Activated CD8-positive, alpha-beta memory T cell treated with anti-CD3 and anti-CD28 coated beads for 1 hour (primary cell): ENCODE results near the gene FBXW4.
"Not testable (repeated sequence)": the region's sequence is repeated elsewhere in the genome, so short reads cannot be mapped to it uniquely, and the experiment has no call there.

ENCODE experiments used
- DNase-seq, 2 donors: peaks; one replicate each; pipeline ENCODE4 v3.0.0-alpha.2; 2020; ENCODE audit warnings: low read depth in 1 of 2; ENCODE audit errors: extremely low read depth in 1 of 2

Gene FBXW4

DNA sequence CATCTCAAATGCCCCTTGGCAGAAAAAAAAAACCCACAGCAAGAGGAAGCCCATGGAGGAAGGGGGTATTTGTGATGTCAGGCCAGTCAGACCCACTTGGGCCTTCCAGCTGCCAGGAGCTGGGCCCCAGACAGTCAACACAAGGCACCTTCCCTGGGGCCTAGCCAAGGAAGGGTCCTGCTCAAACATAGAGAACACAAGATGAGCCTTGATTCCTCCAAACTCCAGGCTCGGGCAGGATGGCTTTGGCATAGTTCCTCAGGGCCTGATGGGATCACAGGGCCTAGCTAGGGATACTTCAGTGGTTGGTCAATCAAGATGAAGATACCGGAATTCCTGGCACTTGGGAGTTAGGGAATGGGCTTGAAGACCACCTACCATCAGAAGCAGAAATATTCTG lies 76.1 kb downstream of the FBXW4 start:
- no peak for DNase-seq

DNA sequence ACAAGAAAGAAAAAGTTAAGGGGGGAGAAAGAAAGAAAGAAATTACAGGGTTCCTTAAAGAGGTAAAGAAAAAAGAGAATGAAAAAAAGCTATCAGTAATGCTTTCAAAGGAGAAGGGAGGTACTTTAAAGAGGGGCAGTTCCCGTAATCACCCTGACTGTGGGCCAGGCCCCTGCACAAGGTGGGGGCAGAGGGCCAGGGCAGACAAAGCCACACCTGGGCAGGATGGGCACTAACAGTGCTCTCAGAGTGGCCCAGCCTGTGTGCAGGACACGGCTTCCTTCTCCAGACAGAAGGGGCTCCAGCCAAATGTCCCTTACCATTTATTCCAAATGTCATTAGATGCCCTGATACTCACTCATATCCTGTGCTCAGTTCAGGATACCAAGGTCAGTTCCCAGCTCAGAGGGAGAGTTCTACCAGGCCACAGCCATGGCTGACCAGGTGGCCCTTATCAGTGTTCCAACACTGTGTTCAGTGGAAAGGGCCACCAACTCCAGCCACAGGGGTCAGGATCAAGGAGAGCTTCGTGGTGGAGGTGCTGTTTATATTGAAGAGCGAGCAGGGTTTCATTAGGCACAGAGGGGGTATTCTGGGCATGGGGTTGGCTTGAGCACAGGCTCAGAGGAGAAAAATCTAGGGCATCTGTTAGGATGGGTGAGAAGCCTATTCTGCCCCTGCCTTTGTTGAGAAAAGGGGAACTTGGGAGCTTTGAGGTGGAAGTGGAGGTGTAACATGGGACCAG lies 77.0 kb downstream of the FBXW4 start:
- no peak for DNase-seq

DNA sequence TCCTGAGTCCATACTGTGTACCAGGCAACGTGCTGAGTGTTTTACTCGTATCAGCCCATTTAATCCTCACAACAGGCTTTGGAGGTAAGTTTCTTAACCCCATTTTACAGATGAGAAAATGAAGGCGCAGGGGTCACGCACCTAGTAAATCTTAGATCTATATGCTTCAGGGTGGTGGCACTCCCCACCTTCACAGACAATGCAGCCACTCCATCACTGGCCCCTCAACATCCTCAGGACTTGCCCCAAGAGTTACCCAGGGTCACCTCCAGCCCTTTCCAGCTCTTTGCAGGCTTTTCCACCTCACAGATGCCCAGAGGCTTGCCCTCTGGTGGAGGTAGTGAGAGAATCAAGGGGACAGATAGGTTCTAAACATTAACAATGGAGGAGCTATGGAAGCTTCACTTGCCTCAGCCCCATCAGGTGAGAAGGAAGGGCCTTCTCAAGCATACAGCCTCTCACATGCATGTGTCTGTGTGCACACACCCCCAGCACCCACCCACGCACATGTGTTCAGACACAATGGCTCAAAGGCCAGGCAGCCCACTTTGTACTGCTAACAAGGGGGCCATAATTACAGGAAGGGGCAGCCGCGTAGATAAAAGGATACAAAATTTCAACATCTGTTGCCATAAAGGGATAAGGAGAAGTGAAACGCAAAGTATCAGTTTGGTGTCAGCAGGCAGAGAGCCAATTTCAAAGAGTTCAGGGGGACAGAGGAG lies 77.7 kb downstream of the FBXW4 start:
- no peak for DNase-seq

DNA sequence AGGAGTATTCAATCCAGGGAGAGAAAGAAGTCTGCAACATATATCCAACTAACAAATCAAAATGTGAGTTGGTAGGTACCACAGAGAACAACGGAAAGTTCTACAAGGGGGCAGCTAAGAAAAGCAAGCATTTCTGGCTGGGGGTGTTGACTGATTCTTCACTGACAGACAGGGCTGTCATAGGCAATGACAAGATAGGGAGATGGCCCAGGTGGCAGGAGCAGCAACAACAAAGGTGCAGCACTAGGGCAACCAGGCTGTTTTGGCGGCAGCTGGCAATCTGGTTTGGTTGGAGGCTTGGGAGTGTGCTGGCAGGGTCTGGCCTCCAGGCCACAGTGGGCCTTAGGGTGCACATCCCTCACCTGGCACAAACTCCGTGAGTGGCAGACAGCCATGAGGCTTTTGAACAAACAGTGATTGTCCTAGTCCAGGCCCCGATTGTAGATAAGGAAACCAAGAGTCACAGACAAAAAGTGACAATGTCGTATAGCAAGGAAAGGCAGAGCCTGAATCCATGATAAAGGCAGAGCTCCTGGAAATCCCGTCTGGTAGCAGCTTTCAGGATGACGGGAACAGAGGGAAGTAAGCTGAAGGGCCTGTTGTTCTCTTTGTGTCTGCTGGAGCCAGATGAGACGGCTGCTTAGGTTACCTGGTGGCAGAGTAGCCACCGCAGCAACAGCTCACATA lies 78.4 kb downstream of the FBXW4 start:
- no peak for DNase-seq

DNA sequence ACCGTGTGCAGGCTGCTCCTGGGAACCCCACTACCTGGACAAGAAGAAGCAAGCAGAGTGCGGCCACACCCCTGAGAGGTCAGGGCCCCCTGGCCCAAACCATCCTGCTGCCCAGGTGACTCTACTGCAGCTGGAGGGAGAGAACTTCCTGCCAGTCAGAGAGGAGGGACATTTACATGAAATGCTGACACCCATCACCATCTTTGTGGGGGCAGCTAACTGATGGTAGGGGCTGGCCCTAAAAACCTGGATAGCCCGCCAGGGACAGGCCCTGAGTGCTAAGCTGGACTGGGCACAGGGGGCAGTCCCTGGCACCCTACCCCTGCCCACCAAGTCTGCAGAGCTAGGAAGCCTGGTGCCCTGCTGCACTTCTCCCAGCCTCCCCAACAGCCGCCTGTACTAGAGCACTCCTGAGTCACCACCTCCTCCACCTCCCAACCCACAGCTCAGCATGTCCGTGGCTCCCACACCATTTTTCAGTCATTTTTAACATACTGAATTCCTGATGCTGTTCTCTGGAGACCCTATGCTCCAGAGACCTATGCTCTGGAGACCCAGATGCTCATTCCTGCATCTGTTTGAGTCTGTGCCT lies 79.3 kb downstream of the FBXW4 start:
- no peak for DNase-seq

DNA sequence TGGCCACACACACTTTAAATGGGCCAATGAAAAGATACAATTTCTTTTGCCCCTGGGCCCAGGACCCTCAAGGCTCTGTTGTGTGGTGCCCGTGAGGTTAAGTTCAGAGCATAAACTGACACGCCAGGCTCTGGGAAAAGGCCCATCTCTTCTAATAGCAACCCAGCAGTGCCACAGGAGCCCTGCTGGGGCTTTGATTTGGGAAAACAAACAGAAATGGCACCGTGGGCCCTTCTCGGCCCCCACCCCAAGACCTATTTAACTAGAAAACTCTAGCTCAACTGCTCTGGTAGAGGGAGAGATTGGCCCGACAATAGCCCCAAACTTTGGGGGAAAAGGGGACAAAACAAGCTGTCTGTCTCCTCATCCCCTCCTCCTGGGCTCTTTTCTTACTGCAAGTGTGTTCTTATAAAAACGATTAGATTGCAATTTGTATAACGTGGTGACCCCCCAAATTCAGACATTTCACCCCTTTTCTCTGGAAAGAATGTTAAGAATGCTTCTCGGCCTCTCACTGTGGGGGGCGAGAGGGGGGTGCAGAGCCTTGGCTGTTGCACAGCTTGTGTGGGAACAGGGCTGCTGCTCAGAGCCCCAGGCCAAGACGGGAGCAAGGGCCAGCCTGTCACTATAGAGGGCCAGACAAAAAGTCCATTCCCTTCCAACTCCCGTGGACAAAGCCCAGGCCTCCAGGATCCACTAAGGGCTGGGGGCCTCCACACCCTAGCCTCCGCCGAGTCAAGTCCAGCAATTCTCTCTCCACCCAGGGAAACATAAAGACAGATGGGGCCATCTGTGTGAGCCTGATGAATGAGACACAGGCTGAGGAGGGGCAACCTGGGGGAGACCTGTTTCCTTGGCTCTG lies 80.1 kb downstream of the FBXW4 start:
- DNase-seq = no peak

DNA sequence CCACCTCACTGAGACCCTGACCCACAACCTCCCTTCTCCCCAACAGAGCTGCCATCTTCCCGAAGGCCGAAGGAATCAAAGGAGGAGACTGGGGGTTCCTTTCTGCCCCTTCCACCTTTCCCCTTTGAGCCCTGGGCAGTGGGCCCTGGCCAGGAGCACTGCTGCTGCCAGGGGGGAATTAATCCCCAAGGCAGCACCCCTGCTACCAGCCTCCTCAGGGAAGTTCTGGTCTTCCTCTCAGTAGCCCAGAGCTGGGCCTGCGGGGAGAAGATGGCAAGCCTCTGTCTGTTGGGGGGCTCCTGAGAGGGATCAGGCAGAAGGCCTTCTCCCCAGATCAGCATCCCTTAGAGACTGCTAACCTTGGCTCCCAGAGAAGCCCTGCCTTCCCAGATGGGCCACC lies 81.3 kb downstream of the FBXW4 start:
- DNase-seq = no peak

DNA sequence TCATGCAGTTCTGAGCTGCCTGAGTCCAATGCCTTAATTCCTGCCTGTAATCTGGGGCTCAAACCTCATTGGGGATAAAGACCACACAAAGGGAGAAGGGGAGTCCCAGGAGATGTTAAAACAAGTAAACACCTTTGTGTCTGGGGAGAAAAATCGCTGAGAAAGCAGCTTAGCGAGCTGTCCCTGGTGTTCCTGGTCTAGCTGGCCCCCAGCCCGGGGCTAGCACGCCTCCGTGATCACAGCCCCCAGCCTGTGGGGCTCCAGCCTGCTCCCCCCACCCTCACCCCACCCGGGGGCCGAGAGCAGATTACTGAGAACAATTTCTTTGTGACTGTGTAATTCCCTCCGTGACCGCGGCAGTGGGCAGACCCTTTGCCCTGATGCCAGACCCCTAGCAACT lies 82.1 kb downstream of the FBXW4 start:
- no peak for DNase-seq

DNA sequence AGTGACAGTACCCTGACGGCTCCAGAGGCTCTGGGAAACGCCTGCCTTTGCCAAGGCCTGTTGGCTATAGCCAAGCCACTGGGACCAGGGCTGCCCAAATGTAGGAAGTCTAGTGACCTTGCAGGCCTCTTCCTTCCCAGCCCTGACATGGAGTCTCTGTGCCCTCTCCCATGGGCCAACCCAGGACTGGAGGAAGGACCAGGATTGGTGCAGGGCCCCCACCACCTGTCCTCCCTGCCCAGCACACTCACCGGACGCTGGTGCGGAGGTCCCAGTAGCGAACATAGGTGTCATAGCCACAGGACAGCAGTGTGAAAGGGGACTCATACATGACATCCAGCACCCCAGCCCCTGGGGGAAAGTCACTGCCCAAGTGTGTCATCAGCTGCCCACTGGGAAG lies 82.9 kb downstream of the FBXW4 start:
- DNase-seq = no peak

DNA sequence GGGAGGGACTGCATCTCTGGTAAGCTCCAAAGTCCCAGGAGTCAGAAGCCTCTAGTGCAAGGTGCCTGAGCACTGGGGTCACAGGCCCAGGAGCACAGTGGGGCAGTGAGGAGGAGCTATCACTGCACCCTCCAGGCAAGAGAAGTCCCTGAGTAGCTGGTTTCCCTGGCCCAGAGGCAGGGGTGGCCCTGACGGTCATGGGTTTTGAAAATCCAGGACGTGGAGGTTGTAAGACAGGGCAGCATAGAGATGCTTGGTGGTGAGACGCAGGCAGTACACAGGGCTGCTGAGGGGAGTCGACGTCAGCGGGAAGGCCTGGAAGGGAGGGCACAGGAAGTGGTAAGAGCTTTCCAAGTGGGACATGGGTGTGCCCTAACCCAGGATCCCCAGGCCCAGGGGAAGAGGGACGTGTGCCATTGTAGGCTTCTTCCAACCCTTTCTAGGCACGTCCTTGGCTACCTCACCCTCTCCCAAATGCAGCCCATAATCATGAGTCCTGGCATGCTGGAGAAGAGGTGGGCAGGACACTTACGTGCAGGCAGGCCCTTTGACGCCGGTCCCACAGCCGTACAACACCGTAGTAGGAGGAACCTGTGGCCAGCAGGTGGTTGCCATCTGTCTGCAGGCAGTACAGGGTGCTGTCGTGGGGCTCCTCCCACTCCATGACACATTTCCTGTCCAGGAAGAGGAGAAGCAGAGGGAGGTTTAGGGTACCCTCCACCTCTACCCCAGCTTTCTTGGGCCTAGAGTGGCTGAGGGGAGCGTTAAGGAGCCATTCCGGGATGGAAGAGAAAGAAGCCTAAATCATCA lies 83.7 kb downstream of the FBXW4 start:
- DNase-seq = no peak

DNA sequence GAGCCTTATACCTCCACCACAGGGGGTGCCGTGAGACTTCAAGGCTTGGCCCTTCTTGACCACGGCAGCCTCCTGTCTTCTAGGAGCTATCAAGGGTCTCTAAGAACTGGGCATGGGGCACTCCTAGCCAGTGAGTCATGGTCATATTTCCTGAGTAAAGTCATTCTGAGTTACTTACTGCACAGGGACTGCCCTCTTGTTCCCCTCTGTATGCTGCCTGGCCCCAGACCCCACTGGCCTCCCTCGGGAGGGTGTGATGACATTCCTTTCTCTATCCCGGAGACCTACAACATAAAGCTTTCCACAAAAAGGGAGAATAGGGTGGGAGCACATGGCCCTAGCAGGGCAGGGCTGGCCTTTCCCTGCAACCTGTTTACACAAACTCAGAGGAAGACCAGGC lies 85.5 kb downstream of the FBXW4 start:
- no peak for DNase-seq

DNA sequence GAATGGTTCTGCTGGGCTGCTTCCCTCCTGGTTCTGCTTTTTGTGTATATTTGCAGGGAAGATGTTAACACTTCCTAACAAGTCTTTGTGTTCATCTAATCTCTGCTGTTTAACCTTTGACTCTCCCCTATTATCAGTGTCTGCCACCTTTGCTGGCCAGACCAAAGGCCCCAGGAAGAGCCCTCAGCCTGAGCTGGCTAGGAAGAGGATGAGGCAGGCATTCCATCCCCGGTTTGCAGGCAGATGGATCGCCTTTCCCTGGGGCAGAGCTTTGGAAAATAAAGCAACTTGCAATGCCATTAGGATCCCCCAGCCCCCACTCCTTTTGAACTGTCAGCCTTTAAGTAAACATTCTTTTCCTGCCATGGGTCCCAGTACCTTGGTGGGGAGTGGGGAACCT lies 87.8 kb downstream of the FBXW4 start:
- no peak for DNase-seq

DNA sequence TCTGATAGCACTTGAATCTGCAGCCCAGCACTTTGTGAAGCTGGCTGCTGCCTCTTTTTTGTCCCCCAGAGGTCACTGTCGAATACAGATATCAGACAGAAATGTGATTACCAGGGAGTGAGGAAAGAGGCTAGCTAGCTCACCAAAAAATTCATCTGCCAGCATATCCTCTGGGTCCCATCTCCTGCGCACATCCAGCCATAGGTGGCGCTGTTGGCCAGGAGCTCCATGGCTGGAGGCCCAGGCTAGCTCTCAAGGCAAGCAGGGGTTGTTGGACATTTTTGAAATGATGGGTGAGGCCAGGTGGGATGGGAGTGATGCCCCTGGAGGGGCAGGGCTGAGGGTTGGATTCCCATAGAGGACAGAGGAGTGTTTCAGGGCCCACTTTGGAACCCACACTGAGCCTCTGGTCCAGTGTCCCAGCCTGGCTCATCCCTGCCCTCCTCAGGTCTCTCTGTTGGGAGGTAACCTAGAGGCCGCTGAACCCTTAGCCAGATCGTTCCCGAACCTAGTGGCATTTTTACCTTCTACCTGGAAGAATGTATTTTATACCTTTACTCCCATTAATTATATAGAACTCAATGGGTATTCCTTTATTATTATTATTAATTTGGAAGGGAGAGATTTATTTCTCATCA lies 92.1 kb downstream of the FBXW4 start:
- DNase-seq = peak in 1 of 2 donors; percentile 40

DNA sequence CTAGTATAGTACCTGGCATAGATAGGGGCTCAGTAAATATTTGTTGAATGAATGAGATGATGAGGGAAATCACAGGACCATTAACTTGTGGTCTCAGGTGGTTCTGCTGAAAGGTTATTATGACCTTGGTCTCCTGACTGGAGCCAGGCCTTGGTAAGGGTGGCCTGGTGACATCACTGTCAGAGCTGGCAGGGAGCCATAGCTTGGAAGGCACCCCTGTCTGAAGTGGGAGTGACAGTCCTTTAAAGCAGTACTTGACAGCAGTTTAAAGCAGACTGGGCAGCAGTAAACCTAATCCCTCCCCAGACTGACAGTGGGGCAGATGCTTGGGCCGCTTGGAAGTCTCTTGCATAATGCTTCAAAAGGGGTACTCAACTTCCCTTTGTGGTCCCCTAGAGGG lies 93.4 kb downstream of the FBXW4 start:
- no peak for DNase-seq

DNA sequence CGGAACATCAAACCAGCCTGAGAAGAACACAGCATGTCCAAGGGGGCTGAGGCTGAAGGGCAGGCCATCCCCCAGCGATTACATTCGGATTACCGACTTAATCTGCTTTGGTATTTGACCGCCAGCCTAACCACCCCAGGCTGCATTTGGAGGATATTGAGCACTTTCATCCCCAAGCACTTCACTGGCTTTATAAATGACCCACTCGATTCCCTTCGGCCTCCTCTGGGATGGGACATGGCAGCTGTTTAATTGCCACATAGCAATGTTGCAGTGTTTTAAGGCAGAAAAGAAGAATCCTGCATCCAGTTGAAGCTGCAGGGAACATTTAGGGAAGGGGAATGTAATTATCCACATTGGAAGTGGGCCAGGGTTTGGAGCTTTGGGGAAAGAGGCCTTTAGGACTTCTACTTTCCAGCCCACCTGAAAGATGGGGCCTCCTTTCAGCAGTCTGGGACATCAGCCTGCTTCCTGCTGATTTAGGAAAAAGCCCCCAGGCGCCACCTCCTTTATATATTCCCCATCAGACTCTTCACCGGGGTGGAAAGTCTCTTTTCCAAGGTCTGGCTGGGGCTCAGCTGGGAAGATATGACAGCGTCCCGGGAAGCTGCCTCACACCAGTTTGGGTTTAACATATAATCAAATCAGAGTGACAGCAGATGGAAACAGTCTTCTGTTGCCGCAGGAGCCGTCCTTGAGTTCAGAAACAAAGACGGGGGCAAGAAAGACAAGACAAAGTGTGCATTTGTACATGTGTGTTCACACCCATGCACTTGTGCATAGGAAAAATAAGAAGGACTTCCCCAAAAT lies 97.7 kb downstream of the FBXW4 start:
- DNase-seq = no peak

DNA sequence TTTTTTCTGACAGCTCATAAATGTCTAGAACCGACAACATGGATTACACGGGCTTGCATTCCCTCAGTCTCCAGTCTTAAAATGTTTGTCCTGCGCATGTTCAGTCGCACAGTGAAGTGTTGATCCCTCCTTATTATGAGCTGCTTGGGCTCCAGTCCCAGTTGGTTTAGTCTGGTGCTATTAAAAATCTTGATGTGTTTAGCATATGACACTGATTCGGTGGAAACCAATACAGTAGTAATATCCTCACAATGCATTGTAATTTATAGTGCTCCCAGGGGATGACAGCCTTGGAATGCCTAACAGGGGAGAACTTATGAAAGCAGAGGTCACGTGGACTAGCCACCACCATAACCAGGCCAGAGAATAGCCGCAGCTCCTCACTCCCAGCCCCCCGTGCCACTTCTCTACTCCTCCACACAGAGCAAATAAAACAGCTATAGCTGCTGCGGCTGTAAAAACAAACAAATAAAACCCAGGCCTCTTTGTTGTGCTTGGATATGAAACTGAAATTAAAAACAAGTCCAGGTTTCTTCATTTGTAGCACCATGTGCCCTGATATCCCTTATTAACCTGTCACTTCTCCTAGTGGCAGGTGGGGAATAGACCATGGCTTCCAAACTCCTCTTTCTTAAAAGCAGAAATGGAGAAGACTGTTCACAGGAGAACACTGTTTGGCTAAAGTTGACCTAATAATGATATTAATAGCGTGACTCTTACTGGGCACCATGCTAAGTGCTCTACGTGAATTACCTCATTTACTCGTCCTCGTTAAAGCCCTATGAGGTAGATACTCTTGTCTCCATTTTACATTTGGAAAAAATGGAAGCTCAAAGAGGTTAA lies 99.2 kb downstream of the FBXW4 start:
- no peak for DNase-seq

DNA sequence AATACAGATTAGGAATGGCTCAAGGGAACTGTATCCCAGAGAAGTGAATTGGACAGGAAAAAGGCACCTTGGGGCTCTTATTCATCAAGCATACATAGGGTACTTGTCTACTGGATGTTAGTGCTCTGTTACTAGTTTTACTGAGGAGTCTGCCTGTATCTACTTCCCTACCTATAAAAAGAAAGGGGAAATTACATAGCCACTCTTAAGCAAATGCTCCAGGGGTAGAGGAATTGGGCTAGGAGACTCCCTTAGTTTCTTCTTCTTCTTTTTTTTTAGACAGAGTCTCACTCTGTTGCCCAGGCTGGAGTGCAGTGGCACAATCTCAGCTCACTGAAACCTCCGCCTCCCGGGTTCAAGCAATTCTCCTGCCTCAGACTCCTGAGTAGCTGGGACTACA lies 101.6 kb downstream of the FBXW4 start:
- DNase-seq = not testable (repeated sequence)

DNA sequence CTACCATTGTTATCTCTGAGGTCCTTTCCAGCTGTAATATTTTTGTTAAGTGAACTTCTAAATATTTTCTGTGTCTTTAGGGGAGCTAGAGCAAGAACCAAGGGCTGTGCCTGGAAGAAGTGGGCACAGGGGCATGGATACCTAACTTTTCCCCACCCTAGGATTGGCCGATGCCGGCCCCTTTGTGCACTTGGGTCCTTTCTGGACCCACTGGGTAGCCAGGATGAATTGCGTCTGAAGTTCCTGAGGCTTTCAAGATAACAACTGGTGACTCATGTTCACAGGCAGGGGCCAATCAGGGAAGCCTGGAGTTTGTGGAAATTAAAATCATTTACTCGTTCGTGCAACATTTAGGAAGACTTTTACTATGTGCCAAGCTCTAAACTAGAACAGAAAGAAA lies 106.1 kb downstream of the FBXW4 start:
- no peak for DNase-seq
